Measurements from ENCODE around the gene FSTL4.

DNA sequence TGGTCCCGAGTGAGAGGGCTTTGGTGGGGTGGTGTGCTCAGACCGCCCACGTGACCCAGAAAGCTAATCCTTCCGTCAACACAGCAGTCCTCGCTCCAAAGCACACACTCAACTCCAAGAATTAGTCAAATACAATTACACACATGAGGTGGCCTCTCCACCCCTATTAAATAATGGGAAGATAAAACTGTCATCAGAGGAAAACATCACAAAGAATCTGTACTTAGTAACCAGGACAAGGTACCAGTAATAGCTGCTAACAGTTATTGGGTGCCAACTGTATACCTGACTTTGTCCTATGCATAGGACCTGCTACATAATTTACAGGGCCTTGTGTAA is 337.8 kb downstream of the FSTL4 start:
- TF ChIP-seq TAF1 (conservative IDR thresholded peaks at IDR 0.05) = no peak
- TF ChIP-seq, protein P1, sequence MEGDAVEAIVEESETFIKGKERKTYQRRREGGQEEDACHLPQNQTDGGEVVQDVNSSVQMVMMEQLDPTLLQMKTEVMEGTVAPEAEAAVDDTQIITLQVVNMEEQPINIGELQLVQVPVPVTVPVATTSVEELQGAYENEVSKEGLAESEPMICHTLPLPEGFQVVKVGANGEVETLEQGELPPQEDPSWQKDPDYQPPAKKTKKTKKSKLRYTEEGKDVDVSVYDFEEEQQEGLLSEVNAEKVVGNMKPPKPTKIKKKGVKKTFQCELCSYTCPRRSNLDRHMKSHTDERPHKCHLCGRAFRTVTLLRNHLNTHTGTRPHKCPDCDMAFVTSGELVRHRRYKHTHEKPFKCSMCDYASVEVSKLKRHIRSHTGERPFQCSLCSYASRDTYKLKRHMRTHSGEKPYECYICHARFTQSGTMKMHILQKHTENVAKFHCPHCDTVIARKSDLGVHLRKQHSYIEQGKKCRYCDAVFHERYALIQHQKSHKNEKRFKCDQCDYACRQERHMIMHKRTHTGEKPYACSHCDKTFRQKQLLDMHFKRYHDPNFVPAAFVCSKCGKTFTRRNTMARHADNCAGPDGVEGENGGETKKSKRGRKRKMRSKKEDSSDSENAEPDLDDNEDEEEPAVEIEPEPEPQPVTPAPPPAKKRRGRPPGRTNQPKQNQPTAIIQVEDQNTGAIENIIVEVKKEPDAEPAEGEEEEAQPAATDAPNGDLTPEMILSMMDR (IDR thresholded peaks at IDR 0.05; ENCODE audit: low read depth, low read length, missing input control) = no peak
- TF ChIP-seq, protein P2, sequence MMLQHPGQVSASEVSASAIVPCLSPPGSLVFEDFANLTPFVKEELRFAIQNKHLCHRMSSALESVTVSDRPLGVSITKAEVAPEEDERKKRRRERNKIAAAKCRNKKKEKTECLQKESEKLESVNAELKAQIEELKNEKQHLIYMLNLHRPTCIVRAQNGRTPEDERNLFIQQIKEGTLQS (IDR thresholded peaks at IDR 0.05) = no peak
- no peak for TF ChIP-seq GABPA (IDR thresholded peaks at IDR 0.05 in 1 of 2, conservative IDR thresholded peaks at IDR 0.05 in 1 of 2)
- no peak for TF ChIP-seq RAD21 (IDR thresholded peaks at IDR 0.05)

Measured in liver (tissue), 3 donors.